ENCODE data around the gene PSAPL1. TPM values are rescaled to one million over a fixed set of nuclear protein-coding genes. Genes with fewer than 3 reads are reported as not detected.

PSAPL1 gene
- total RNA-seq, 4 donors from 2014 or later, result not detected

- 89 to 94% methylated on average over 2 to 5 of the region's 5 CpGs for WGBS, 2 donors
- Histone ChIP-seq H3K4me3 (replicated peaks in 1 of 3) (no peak overlapping the region), H3K36me3 (no peaks in the 10 kb centered on the region), H3K9me3 (no peaks in the 10 kb centered on the region), H3K27me3 (no peaks in the 10 kb centered on the region), H3K27ac (no peak overlapping the region), H3K4me1 (peaks cover 4 to 19% of the 10 kb centered on the region in 2 donors)
- intact Hi-C loops (cut with DNase I), result no loop called here
- DNase-seq, result no peak
- no peak for TF ChIP-seq POLR2A (IDR thresholded peaks at IDR 0.05)
- TF ChIP-seq, protein P1, sequence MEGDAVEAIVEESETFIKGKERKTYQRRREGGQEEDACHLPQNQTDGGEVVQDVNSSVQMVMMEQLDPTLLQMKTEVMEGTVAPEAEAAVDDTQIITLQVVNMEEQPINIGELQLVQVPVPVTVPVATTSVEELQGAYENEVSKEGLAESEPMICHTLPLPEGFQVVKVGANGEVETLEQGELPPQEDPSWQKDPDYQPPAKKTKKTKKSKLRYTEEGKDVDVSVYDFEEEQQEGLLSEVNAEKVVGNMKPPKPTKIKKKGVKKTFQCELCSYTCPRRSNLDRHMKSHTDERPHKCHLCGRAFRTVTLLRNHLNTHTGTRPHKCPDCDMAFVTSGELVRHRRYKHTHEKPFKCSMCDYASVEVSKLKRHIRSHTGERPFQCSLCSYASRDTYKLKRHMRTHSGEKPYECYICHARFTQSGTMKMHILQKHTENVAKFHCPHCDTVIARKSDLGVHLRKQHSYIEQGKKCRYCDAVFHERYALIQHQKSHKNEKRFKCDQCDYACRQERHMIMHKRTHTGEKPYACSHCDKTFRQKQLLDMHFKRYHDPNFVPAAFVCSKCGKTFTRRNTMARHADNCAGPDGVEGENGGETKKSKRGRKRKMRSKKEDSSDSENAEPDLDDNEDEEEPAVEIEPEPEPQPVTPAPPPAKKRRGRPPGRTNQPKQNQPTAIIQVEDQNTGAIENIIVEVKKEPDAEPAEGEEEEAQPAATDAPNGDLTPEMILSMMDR (IDR thresholded peaks at IDR 0.05), result no peak
Observed at GRCh38 chr4:7423391-7423790, 11.3 kb downstream of the PSAPL1 start.

DNA sequence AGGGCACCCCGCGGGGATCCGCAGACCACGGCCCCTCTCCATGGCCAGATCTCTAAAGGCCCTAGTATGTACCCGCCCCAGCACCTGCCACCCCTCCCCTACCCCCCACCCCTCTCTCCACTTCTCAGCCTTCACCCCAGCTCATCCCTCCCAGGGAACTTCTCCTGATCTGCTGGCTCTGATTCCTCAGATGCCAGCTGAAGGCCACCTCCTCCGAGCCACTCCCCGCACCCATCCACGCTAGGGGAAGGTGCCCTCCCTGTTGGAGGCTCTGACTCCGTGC, 11.9 kb downstream of the PSAPL1 start:
- 92 to 98% methylated on average over 7 to 8 of the region's 9 CpGs for WGBS, 2 donors
- DNase-seq, result no peak

GRCh38 chr4:7422151-7422897, 12.4 kb downstream of the PSAPL1 start:
- H3K9me3 ChIP-seq, result no peaks in the 10 kb centered on the region
- TF ChIP-seq, protein P1 (IDR thresholded peaks at IDR 0.05), result no peak
- TF ChIP-seq POLR2A (IDR thresholded peaks at IDR 0.05), result no peak
- DNase-seq, result peak; percentile 20 to 37
- intact Hi-C loops (cut with DNase I), result no loop called here
- no peaks in the 10 kb centered on the region for H3K27me3 ChIP-seq
- H3K36me3 ChIP-seq, result no peaks in the 10 kb centered on the region
- H3K4me1 ChIP-seq, result peaks cover 4 to 19% of the 10 kb centered on the region in 2 donors
- WGBS, 2 donors, result 77 to 87% methylated on average over 19 of the region's 19 CpGs
- no peak overlapping the region for H3K27ac ChIP-seq
- no peak overlapping the region for H3K4me3 ChIP-seq (replicated peaks in 1 of 3)

More for the DNA sequence above, 11.9 kb downstream of the PSAPL1 start:
- Histone ChIP-seq H3K27ac (no peak overlapping the region), H3K4me1 (peaks cover 4 to 19% of the 10 kb centered on the region in 2 donors), H3K36me3 (no peaks in the 10 kb centered on the region), H3K27me3 (no peaks in the 10 kb centered on the region), H3K4me3 (replicated peaks in 1 of 3) (no peak overlapping the region), H3K9me3 (no peaks in the 10 kb centered on the region)
- TF ChIP-seq, protein P1 (IDR thresholded peaks at IDR 0.05), result no peak
- TF ChIP-seq POLR2A (IDR thresholded peaks at IDR 0.05), result no peak
- intact Hi-C loops (cut with DNase I), result no loop called here

- no peak for DNase-seq
- H3K27me3 ChIP-seq, result no peaks in the 10 kb centered on the region
- no peaks in the 10 kb centered on the region for H3K36me3 ChIP-seq
- H3K4me3 ChIP-seq (replicated peaks in 1 of 3), result no peak overlapping the region
- TF ChIP-seq, protein P1 (IDR thresholded peaks at IDR 0.05), result no peak
- TF ChIP-seq POLR2A (IDR thresholded peaks at IDR 0.05), result no peak
- intact Hi-C loops (cut with DNase I), result no loop called here
- peak overlapping the region in 1 of 3 donors; percentile 76 for H3K27ac ChIP-seq
- peaks cover 4 to 19% of the 10 kb centered on the region in 2 donors for H3K4me1 ChIP-seq
- 80 to 85% methylated on average over 18 to 19 of the region's 24 CpGs for WGBS, 2 donors
- H3K9me3 ChIP-seq, result no peaks in the 10 kb centered on the region
Observed at GRCh38 chr4:7421356-7422150, 13.2 kb downstream of the PSAPL1 start.

DNA sequence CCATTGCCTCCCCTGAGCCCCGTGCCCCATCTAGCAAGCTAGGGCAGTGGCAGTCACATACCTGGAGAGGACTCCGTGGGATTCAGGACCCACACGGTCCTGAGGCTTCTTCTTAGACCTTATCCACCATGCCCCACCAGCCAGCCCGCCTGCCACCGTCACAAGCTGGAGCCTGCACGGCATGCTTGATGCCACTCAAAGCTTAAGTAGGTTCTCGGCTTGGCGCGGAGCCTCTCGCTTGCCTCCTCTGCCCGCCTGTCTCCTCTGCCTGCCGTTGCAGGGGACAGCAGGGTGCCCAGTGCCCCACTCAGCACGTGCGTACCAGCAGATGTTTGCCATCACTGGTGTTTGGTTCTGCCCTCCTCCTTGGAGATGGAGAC, 14.1 kb downstream of the PSAPL1 start:
- H3K27ac ChIP-seq, result peak overlapping the region in 2 of 3 donors; percentile 41 to 76
- H3K4me3 ChIP-seq (replicated peaks in 1 of 3), result no peak overlapping the region
- intact Hi-C loops (cut with DNase I), result no loop called here
- H3K9me3 ChIP-seq, result no peaks in the 10 kb centered on the region
- no peaks in the 10 kb centered on the region for H3K27me3 ChIP-seq
- DNase-seq, result peak; percentile 86 to 87
- peaks cover 4 to 19% of the 10 kb centered on the region in 2 donors for H3K4me1 ChIP-seq
- no peaks in the 10 kb centered on the region for H3K36me3 ChIP-seq
- 26 to 84% methylated on average over 5 to 13 of the region's 14 CpGs for WGBS, 2 donors
- TF ChIP-seq, protein P1 (IDR thresholded peaks at IDR 0.05), result no peak
- TF ChIP-seq POLR2A (IDR thresholded peaks at IDR 0.05), result no peak
